A549 (cell line): ENCODE measurements around the gene GSTM5.

Experiments
- BHLHE40 ChIP-seq: IDR thresholded peaks from 2 replicates; pipeline ENCODE4 v1.6.1; 2012; ENCODE audit warnings: low read depth, low read length, inconsistent platforms
- JUNB ChIP-seq: fragments of >200 bp; sonication (Bioruptor Twin); formaldehyde crosslinking; IDR thresholded peaks from 2 replicates; pipeline ENCODE4 v1.6.1; 2016
- MAFK ChIP-seq: fragments of 450-650 bp; IDR thresholded peaks from 2 replicates; pipeline ENCODE4 v1.6.1; 2014; ENCODE audit not compliant: partially characterized antibody
- TF ChIP-seq, protein P1 (sequence below): fragments of >200 bp; sonication (Bioruptor Twin); formaldehyde crosslinking; IDR thresholded peaks from 3 replicates; pipeline ENCODE4 v1.5.1; 2016
- TF ChIP-seq, protein P2 (sequence below): fragments of 200-600 bp; sonication (generic); IDR thresholded peaks from 2 replicates; pipeline ENCODE4 v1.6.1; 2016; ENCODE audit warnings: antibody characterized with exemption, mild to moderate bottlenecking, moderate library complexity

DNA sequence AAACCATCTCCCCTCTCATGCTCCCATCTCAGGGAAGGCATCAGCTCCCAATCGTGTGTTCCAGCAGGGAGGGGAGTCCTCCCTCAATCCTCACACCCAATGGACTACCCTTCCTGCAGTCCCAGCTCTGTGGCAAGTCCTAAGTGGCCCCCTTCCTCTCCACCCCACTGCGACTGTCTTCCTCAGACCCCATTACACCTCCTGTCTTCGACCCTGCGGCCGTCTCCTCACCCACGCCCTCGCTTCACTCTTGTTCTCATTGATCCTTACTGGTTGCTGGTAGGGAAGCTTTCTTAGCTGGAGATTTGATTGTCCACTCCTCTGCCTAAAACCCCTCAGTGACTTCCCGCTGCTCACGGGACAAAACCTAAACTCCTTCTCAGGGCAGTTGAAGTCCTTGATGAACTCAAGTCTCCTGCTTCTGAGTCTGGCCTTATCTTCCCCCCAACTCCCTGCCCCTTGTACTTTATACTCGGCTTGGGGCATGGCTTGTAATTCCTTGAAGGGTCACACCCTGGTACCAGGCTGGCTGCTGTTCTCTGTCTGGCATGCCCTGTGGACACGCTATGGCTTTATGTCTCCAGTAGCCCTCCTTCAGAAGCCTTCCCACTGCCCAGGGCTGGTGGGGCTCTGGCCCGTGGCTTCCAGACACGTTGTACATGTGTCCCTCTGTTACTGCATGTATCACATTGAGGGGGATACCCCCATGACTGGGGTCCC is 54.0 kb downstream of the GSTM5 start:
- TF ChIP-seq BHLHE40: no peak
- TF ChIP-seq, protein P1, sequence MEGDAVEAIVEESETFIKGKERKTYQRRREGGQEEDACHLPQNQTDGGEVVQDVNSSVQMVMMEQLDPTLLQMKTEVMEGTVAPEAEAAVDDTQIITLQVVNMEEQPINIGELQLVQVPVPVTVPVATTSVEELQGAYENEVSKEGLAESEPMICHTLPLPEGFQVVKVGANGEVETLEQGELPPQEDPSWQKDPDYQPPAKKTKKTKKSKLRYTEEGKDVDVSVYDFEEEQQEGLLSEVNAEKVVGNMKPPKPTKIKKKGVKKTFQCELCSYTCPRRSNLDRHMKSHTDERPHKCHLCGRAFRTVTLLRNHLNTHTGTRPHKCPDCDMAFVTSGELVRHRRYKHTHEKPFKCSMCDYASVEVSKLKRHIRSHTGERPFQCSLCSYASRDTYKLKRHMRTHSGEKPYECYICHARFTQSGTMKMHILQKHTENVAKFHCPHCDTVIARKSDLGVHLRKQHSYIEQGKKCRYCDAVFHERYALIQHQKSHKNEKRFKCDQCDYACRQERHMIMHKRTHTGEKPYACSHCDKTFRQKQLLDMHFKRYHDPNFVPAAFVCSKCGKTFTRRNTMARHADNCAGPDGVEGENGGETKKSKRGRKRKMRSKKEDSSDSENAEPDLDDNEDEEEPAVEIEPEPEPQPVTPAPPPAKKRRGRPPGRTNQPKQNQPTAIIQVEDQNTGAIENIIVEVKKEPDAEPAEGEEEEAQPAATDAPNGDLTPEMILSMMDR: no peak
- TF ChIP-seq, protein P2, sequence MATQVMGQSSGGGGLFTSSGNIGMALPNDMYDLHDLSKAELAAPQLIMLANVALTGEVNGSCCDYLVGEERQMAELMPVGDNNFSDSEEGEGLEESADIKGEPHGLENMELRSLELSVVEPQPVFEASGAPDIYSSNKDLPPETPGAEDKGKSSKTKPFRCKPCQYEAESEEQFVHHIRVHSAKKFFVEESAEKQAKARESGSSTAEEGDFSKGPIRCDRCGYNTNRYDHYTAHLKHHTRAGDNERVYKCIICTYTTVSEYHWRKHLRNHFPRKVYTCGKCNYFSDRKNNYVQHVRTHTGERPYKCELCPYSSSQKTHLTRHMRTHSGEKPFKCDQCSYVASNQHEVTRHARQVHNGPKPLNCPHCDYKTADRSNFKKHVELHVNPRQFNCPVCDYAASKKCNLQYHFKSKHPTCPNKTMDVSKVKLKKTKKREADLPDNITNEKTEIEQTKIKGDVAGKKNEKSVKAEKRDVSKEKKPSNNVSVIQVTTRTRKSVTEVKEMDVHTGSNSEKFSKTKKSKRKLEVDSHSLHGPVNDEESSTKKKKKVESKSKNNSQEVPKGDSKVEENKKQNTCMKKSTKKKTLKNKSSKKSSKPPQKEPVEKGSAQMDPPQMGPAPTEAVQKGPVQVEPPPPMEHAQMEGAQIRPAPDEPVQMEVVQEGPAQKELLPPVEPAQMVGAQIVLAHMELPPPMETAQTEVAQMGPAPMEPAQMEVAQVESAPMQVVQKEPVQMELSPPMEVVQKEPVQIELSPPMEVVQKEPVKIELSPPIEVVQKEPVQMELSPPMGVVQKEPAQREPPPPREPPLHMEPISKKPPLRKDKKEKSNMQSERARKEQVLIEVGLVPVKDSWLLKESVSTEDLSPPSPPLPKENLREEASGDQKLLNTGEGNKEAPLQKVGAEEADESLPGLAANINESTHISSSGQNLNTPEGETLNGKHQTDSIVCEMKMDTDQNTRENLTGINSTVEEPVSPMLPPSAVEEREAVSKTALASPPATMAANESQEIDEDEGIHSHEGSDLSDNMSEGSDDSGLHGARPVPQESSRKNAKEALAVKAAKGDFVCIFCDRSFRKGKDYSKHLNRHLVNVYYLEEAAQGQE: no peak
- TF ChIP-seq MAFK: no peak
- TF ChIP-seq JUNB: no peak
